SK-N-SH (cell line): Measurements from ENCODE around the gene FMN1. TPM values are rescaled to one million over a fixed set of nuclear protein-coding genes. Genes with fewer than 3 reads are reported as not detected.

Source experiments
- CTCF ChIA-PET: fragments of 300-600, 350-600 bp; formaldehyde crosslinking; extraction: SDS; loops from one replicate; lab custom pipeline; 2021; lab: Yijun Ruan, JAX
- POLR2A ChIA-PET: fragments of 350-600 bp; sonication (Branson Sonifier 250); formaldehyde crosslinking; extraction: SDS; loops from one replicate; lab custom pipeline; 2020; ENCODE audit warnings: antibody characterized with exemption, inconsistent platforms; lab: Yijun Ruan, JAX
- DNase-seq: peaks from one replicate; pipeline ENCODE4 v3.0.0; 2012
- H2AFZ ChIP-seq: fragments of 200-600 bp; sonication (generic); 2 replicates; pipeline ENCODE4 v1.8.1; 2016; ENCODE audit warnings: antibody characterized with exemption, mild to moderate bottlenecking, low read depth
- H3F3A ChIP-seq: fragments of 200-600 bp; sonication (generic); replicated peaks from 2 replicates; pipeline ENCODE3; 2016; ENCODE audit warnings: antibody characterized with exemption, mild to moderate bottlenecking; ENCODE audit not compliant: insufficient read depth
- H3K27ac ChIP-seq, 2 experiments: fragments of 200-500 bp in 1 of 2; fragments of 200-600 bp in 1 of 2; sonication (Bioruptor generic) in 1 of 2; sonication (generic), shearing (Covaris generic) in 1 of 2; 2 replicates each; pipeline versions ENCODE4 v1.5.1 to v1.6.1; 2014 to 2016; ENCODE audit warnings: low read depth in 2 of 2, inconsistent platforms in 1 of 2, low read length in 1 of 2, mild to moderate bottlenecking in 1 of 2, mixed read lengths in 1 of 2
- H3K27me3 ChIP-seq: fragments of 200-600 bp; sonication (generic), shearing (Covaris generic); 2 replicates; pipeline ENCODE4 v1.6.1; 2016; ENCODE audit warnings: mixed run types; ENCODE audit not compliant: insufficient read depth
- H3K36me3 ChIP-seq, 2 experiments: fragments of 200-500 bp in 1 of 2; fragments of 200-600 bp in 1 of 2; sonication (Bioruptor generic) in 1 of 2; sonication (generic) in 1 of 2; replicated peaks in 1 of 2; 2 replicates each; pipeline versions ENCODE3 to v1.5.1; 2014 to 2016; ENCODE audit warnings: low read length in 1 of 2, mild to moderate bottlenecking in 1 of 2; ENCODE audit not compliant: insufficient read depth in 2 of 2, control insufficient read depth in 1 of 2
- H3K4me1 ChIP-seq, 2 experiments: fragments of 200-500 bp in 1 of 2; fragments of 200-600 bp in 1 of 2; sonication (Bioruptor generic) in 1 of 2; sonication (generic), shearing (Covaris generic) in 1 of 2; 2 replicates each; pipeline versions ENCODE4 v1.5.1 to v1.6.1; 2014 to 2016; ENCODE audit warnings: low read depth in 1 of 2, low read length in 1 of 2, mixed run types in 1 of 2; ENCODE audit not compliant: insufficient read depth in 2 of 2, control insufficient read depth in 1 of 2
- H3K4me2 ChIP-seq: fragments of 200-600 bp; sonication (generic), shearing (Covaris generic); 2 replicates; pipeline ENCODE4 v1.6.1; 2017; ENCODE audit warnings: mixed run types
- H3K4me3 ChIP-seq, 2 experiments: fragments of 200-500 bp in 1 of 2; fragments of 200-600 bp in 1 of 2; sonication (Bioruptor generic) in 1 of 2; sonication (generic), shearing (Covaris generic) in 1 of 2; 2 replicates each; pipeline versions ENCODE4 v1.5.1 to v1.8.1; 2014 to 2016; ENCODE audit warnings: low read depth in 2 of 2, inconsistent platforms in 1 of 2, low read length in 1 of 2, mild to moderate bottlenecking in 1 of 2, mixed read lengths in 1 of 2, moderate library complexity in 1 of 2
- H3K79me2 ChIP-seq: fragments of 200-600 bp; sonication (generic); 2 replicates; pipeline ENCODE4 v1.8.1; 2017; ENCODE audit warnings: mild to moderate bottlenecking; ENCODE audit not compliant: insufficient read depth
- H3K9ac ChIP-seq: fragments of 200-600 bp; sonication (generic); 2 replicates; pipeline ENCODE4 v1.6.1; 2017; ENCODE audit warnings: mixed run types
- H3K9me2 ChIP-seq: fragments of 200-600 bp; sonication (generic); 2 replicates; pipeline ENCODE4 v1.6.1; 2017; ENCODE audit warnings: mixed run types
- H3K9me3 ChIP-seq: fragments of 200-600 bp; sonication (generic); 2 replicates; pipeline ENCODE4 v1.6.1; 2017; ENCODE audit warnings: mixed run types, mild to moderate bottlenecking, moderate library complexity
- H4K20me1 ChIP-seq: fragments of 200-600 bp; sonication (generic); 2 replicates; pipeline ENCODE4 v1.6.1; 2017; ENCODE audit warnings: mild to moderate bottlenecking, mixed run types; ENCODE audit not compliant: insufficient read depth
- CTCF ChIP-seq: fragments of 200-600 bp; sonication (generic); IDR thresholded peaks from 2 replicates; pipeline ENCODE4 v1.6.1; 2017; ENCODE audit warnings: antibody characterized with exemption, mild to moderate bottlenecking, moderate library complexity
- ELF1 ChIP-seq: IDR thresholded peaks from 2 replicates; pipeline ENCODE4 v1.4.0; 2012
- EP300 ChIP-seq, 2 experiments: IDR thresholded peaks; 2 replicates each; pipeline versions ENCODE4 v1.4.0 to v1.6.1; 2012; ENCODE audit warnings: borderline replicate concordance in 1 of 2, low read depth in 1 of 2, low read length in 1 of 2
- EZH2phosphoT487 ChIP-seq: fragments of 200-600 bp; sonication (generic); IDR thresholded peaks from 2 replicates; pipeline ENCODE4 v1.6.1; 2017; ENCODE audit warnings: low read depth, mixed run types, mild to moderate bottlenecking, antibody characterized with exemption, moderate library complexity, borderline replicate concordance
- FOXJ3 ChIP-seq: sonication (generic); formaldehyde crosslinking; IDR thresholded peaks from 2 replicates; pipeline ENCODE4 v1.5.1; 2020; ENCODE audit warnings: mild to moderate bottlenecking, missing genetic modification reagents
- FOXM1 ChIP-seq: IDR thresholded peaks from 2 replicates; pipeline ENCODE4 v1.4.0; 2012; ENCODE audit warnings: low read depth, mild to moderate bottlenecking
- GABPA ChIP-seq: IDR thresholded peaks from 2 replicates; pipeline ENCODE4 v1.4.0; 2012; ENCODE audit warnings: low read depth, mild to moderate bottlenecking
- GATA2 ChIP-seq: sonication (generic); formaldehyde crosslinking; IDR thresholded peaks from 2 replicates; pipeline ENCODE4 v1.5.0; 2020; ENCODE audit warnings: mild to moderate bottlenecking, missing genetic modification reagents
- MAX ChIP-seq: IDR thresholded peaks from 2 replicates; pipeline ENCODE4 v1.4.0; 2012; ENCODE audit warnings: low read depth
- MXI1 ChIP-seq: IDR thresholded peaks from 2 replicates; pipeline ENCODE4 v1.6.1; 2012; ENCODE audit warnings: mild to moderate bottlenecking, low read depth, low read length, improper control_type of control experiment
- NFIC ChIP-seq: IDR thresholded peaks from 2 replicates; pipeline ENCODE4 v1.4.0; 2012; ENCODE audit warnings: borderline replicate concordance
- NRF1 ChIP-seq: IDR thresholded peaks from 2 replicates; pipeline ENCODE4 v1.6.1; 2012; ENCODE audit warnings: low read depth, mild to moderate bottlenecking, low read length
- PBX3 ChIP-seq: IDR thresholded peaks from 2 replicates; pipeline ENCODE4; 2012
- RAD21 ChIP-seq: IDR thresholded peaks from 2 replicates; pipeline ENCODE4 v1.6.1; 2012; ENCODE audit warnings: mild to moderate bottlenecking, low read length
- RCOR1 ChIP-seq: fragments of 150-350 bp; IDR thresholded peaks from 2 replicates; pipeline ENCODE4 v1.6.1; 2017; ENCODE audit warnings: antibody characterized with exemption, low read length
- REST ChIP-seq: IDR thresholded peaks from 2 replicates; pipeline ENCODE4 v1.6.1; 2012; ENCODE audit warnings: mild to moderate bottlenecking, low read depth, low read length, moderate library complexity
- RXRA ChIP-seq: IDR thresholded peaks from 2 replicates; pipeline ENCODE4 v1.4.0; 2012; ENCODE audit warnings: low read depth, mild to moderate bottlenecking, borderline replicate concordance
- TAF1 ChIP-seq: IDR thresholded peaks from 2 replicates; pipeline ENCODE4 v1.6.1; 2012; ENCODE audit warnings: low read depth, mild to moderate bottlenecking, low read length, moderate library complexity, borderline replicate concordance
- TCF12 ChIP-seq: IDR thresholded peaks from 2 replicates; pipeline ENCODE4 v1.4.0; 2012
- TEAD4 ChIP-seq: IDR thresholded peaks from 2 replicates; pipeline ENCODE4 v1.4.0; 2012; ENCODE audit warnings: mild to moderate bottlenecking, borderline replicate concordance; ENCODE audit not compliant: insufficient read depth
- USF1 ChIP-seq: IDR thresholded peaks from 2 replicates; pipeline ENCODE4 v1.4.0; 2012; ENCODE audit warnings: low read depth, borderline replicate concordance
- ZBTB33 ChIP-seq: IDR thresholded peaks from 2 replicates; pipeline ENCODE4 v1.4.0; 2012; ENCODE audit warnings: low read depth, borderline replicate concordance
- WGBS: methylation state at CpG from one replicate; pipeline ENCODE4 v1.1.6; 2017; ENCODE audit warnings: low lambda C conversion rate; 5-methylcytosine and 5-hydroxymethylcytosine counted together
- polyA plus RNA-seq, 3 experiments: library from polyadenylated mRNA; depleted of rRNA; stranded (reverse); fragments of >200 nt; gene quantifications; 2 replicates each; pipeline ENCODE4 v1.2.3, GENCODE V29; 2012

The FMN1 gene
- 9.1 and 10.5 TPM in 2 replicates for polyA plus RNA-seq (2012; rRNA removed)
- polyA plus RNA-seq (2012; cell fraction: cytosol; rRNA removed) = 8.4 and 10.0 TPM in 2 replicates
- 23.3 and 34.7 TPM in 2 replicates for polyA plus RNA-seq (2012; cell fraction: nucleus; rRNA removed)

GRCh38 chr15:33194704-33195670, at the start of gene FMN1:
Gene FMN1 (minus strand): TSS chr15:33194714. CDS start chr15:33154914, 39,800 bp downstream.
- ChIA-PET CTCF (interaction anchor here (1.1 to 1.7 kb wide), 3 partner anchors 15 to 63 kb away, joined by 3 to 7 read pairs (median 3); no protein-coding TSS in a partner anchor), POLR2A (no interaction called here)
- no peaks in the 10 kb centered on the region for H3K9me2 ChIP-seq
- peak within 1 kb of the TSS; percentile 64 for H3K4me2 ChIP-seq
- H3F3A ChIP-seq = peaks cover 6% of the 10 kb centered on the region
- 25% methylated on average over 20 of the region's 46 CpGs for WGBS
- H3K9me3 ChIP-seq = no peaks in the 10 kb centered on the region
- no peaks in the 10 kb centered on the region for H3K36me3 ChIP-seq
- peaks cover 0 to 17% of the 10 kb centered on the region in 2 experiments; a peak in 2 of 4 replicates for H3K4me1 ChIP-seq
- peak within 1 kb of the TSS; percentile 54; the same call in 1 of the 2 replicates for H3K9ac ChIP-seq
- peak; percentile 95 for DNase-seq
- H4K20me1 ChIP-seq = no peaks in the 10 kb centered on the region
- no peaks in the 10 kb centered on the region for H3K27me3 ChIP-seq
- H3K27ac ChIP-seq = peak within 1 kb of the TSS; percentile 64 to 65; a peak in 3 of 4 replicates
- H3K79me2 ChIP-seq = no peaks in the 10 kb centered on the region
- peak within 1 kb of the TSS; percentile 76; the same call in 1 of the 2 replicates for H2AFZ ChIP-seq
- H3K4me3 ChIP-seq = peak within 1 kb of the TSS; percentile 65 to 67
- no peak for TF ChIP-seq FOXM1
- no peak for TF ChIP-seq EZH2phosphoT487
- no peak for TF ChIP-seq RXRA
- TF ChIP-seq MXI1 = peak; percentile 69
- no peak for TF ChIP-seq CTCF
- no peak for TF ChIP-seq USF1
- TF ChIP-seq ELF1 = no peak
- no peak for TF ChIP-seq TEAD4
- no peak for TF ChIP-seq EP300 (IDR thresholded peaks at IDR 0.05; ENCODE audit: borderline replicate concordance in 1 of 2, low read depth in 1 of 2, low read length in 1 of 2)
- TF ChIP-seq REST = no peak
- no peak for TF ChIP-seq FOXJ3 (CRISPR knock-in tag)
- TF ChIP-seq GABPA = no peak
- TF ChIP-seq NRF1 = no peak
- no peak for TF ChIP-seq ZBTB33
- TF ChIP-seq RAD21 = no peak
- TF ChIP-seq TCF12 = no peak
- no peak for TF ChIP-seq TAF1
- peak; percentile 92 for TF ChIP-seq MAX
- TF ChIP-seq NFIC = no peak
- peak; percentile 100 for TF ChIP-seq PBX3
- TF ChIP-seq GATA2 (CRISPR knock-in tag) = no peak
- no peak for TF ChIP-seq RCOR1
